ENCODE results near the gene KCNMA1. TPM values are rescaled to one million over a fixed set of nuclear protein-coding genes. Genes with fewer than 3 reads are reported as not detected.
A peak's percentile ranks its signal among the peaks of the same experiment; 100 is the strongest.

The KCNMA1 gene
- total RNA-seq, 2 donors from 2014 or later, result 23.2 to 44.5 TPM

DNA sequence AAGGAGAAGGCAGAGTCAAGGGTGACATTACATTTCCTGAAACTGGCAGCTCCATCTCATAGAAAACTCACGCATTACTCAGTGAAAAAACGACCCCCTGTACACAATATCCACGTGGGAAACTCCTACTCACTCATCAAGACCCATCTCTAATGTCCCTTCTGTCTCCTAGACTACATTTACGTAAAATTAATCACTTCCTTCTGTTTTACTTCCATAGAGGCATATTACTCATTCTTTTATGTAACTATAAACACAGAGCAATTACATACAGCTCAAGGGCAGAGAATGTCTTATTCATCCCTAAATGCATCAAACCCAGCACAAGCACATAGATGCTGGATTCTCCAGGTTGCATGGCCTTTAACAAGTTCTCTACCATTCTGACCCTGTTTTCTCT is 281.8 kb downstream of the KCNMA1 start:
- Histone ChIP-seq H3K9me3 (no peaks in the 10 kb centered on the region), H3K27ac (no peak overlapping the region), H3K4me3 (no peak overlapping the region), H3K27me3 (no peaks in the 10 kb centered on the region), H3K9ac (ENCODE audit: low read depth in 2 of 2, low read length in 2 of 2) (no peak overlapping the region), H3K36me3 (no peaks in the 10 kb centered on the region), H3K4me1 (no peaks in the 10 kb centered on the region)
- intact Hi-C loops (cut with DNase I), result no loop called here
- TF ChIP-seq, protein P1, sequence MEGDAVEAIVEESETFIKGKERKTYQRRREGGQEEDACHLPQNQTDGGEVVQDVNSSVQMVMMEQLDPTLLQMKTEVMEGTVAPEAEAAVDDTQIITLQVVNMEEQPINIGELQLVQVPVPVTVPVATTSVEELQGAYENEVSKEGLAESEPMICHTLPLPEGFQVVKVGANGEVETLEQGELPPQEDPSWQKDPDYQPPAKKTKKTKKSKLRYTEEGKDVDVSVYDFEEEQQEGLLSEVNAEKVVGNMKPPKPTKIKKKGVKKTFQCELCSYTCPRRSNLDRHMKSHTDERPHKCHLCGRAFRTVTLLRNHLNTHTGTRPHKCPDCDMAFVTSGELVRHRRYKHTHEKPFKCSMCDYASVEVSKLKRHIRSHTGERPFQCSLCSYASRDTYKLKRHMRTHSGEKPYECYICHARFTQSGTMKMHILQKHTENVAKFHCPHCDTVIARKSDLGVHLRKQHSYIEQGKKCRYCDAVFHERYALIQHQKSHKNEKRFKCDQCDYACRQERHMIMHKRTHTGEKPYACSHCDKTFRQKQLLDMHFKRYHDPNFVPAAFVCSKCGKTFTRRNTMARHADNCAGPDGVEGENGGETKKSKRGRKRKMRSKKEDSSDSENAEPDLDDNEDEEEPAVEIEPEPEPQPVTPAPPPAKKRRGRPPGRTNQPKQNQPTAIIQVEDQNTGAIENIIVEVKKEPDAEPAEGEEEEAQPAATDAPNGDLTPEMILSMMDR (IDR thresholded peaks at IDR 0.05), result no peak
- DNase-seq, result no peak

- intact Hi-C loops (cut with DNase I), result no loop called here
- H3K4me1 ChIP-seq, result no peaks in the 10 kb centered on the region
- H3K27me3 ChIP-seq, result no peaks in the 10 kb centered on the region
- no peak for DNase-seq
- TF ChIP-seq, protein P1 (IDR thresholded peaks at IDR 0.05), result no peak
- no peak overlapping the region for H3K9ac ChIP-seq (ENCODE audit: low read depth in 2 of 2, low read length in 2 of 2)
- H3K36me3 ChIP-seq, result no peaks in the 10 kb centered on the region
- no peak overlapping the region for H3K27ac ChIP-seq
- H3K4me3 ChIP-seq, result no peak overlapping the region
- H3K9me3 ChIP-seq, result no peaks in the 10 kb centered on the region
Measured at GRCh38 chr10:77351386-77351785, 286.2 kb downstream of the KCNMA1 start.

DNA sequence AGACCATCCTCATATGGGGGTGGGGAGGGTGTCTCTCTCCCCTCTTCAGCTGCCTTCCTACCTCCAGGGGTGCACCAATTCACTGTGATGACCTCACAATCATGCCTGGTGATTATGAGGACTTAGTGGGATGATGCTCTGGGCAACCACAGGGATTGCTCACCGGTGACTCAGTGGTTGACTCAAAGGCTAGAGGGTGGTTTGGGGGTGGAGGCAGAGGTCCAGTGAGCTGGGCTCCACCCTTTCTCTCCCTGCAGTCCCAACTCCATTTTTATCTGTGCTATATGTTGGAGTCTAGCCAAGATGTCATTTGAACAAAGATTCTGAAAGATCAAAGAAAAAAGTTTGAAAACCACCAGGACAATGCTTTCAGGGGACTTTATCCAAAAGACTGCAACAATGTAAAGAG is 286.9 kb downstream of the KCNMA1 start:
- DNase-seq, result peak; percentile 30
- TF ChIP-seq, protein P1 (IDR thresholded peaks at IDR 0.05), result no peak

GRCh38 chr10:77350134-77350533 is 287.5 kb downstream of the KCNMA1 start:
- DNase-seq, result no peak
- no peaks in the 10 kb centered on the region for H3K27me3 ChIP-seq
- no peak overlapping the region for H3K4me3 ChIP-seq
- no peak overlapping the region for H3K9ac ChIP-seq (ENCODE audit: low read depth in 2 of 2, low read length in 2 of 2)
- H3K9me3 ChIP-seq, result no peaks in the 10 kb centered on the region
- no peak overlapping the region for H3K27ac ChIP-seq
- TF ChIP-seq, protein P1 (IDR thresholded peaks at IDR 0.05), result no peak
- no peaks in the 10 kb centered on the region for H3K36me3 ChIP-seq
- no peaks in the 10 kb centered on the region for H3K4me1 ChIP-seq
- intact Hi-C loops (cut with DNase I), result no loop called here

More for the DNA sequence above, 286.9 kb downstream of the KCNMA1 start:
- H3K27me3 ChIP-seq, result no peaks in the 10 kb centered on the region
- H3K9ac ChIP-seq (ENCODE audit: low read depth in 2 of 2, low read length in 2 of 2), result no peak overlapping the region
- intact Hi-C loops (cut with DNase I), result no loop called here
- no peaks in the 10 kb centered on the region for H3K9me3 ChIP-seq
- no peaks in the 10 kb centered on the region for H3K36me3 ChIP-seq
- H3K27ac ChIP-seq, result no peak overlapping the region
- no peak overlapping the region for H3K4me3 ChIP-seq
- no peaks in the 10 kb centered on the region for H3K4me1 ChIP-seq

DNA sequence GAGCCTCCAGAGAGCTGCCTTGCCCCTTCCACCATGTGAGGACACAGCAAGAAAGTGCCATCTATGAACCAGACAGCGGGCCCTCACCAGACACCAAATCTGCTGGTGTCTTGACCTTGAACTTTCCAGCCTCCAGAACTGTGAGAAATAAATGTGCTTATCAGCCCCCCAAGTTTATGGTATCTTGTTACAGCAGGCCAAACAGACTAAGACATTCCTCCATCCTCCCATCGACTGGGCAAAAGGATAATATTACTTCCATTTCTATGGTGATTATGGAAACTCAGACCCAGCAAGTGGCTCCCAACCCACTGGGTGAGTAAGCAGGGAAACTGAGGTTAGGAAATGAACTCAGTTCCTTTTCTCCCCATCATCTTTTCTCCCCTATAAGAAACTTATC is 288.4 kb downstream of the KCNMA1 start:
- no peaks in the 10 kb centered on the region for H3K9me3 ChIP-seq
- H3K36me3 ChIP-seq, result no peaks in the 10 kb centered on the region
- no peak for DNase-seq
- no peak overlapping the region for H3K4me3 ChIP-seq
- TF ChIP-seq, protein P1 (IDR thresholded peaks at IDR 0.05), result no peak
- no peak overlapping the region for H3K9ac ChIP-seq (ENCODE audit: low read depth in 2 of 2, low read length in 2 of 2)
- intact Hi-C loops (cut with DNase I), result no loop called here
- H3K27ac ChIP-seq, result no peak overlapping the region
- no peaks in the 10 kb centered on the region for H3K27me3 ChIP-seq
- H3K4me1 ChIP-seq, result no peaks in the 10 kb centered on the region

GRCh38 chr10:77348751-77349150 is 288.9 kb downstream of the KCNMA1 start:
- no peak overlapping the region for H3K27ac ChIP-seq
- intact Hi-C loops (cut with DNase I), result no loop called here
- H3K36me3 ChIP-seq, result no peaks in the 10 kb centered on the region
- no peaks in the 10 kb centered on the region for H3K4me1 ChIP-seq
- DNase-seq, result no peak
- no peaks in the 10 kb centered on the region for H3K27me3 ChIP-seq
- TF ChIP-seq, protein P1 (IDR thresholded peaks at IDR 0.05), result no peak
- no peaks in the 10 kb centered on the region for H3K9me3 ChIP-seq
- H3K4me3 ChIP-seq, result no peak overlapping the region
- no peak overlapping the region for H3K9ac ChIP-seq (ENCODE audit: low read depth in 2 of 2, low read length in 2 of 2)
